Tibial nerve (tissue), 4 donors: ENCODE data around the gene SPINT2. TPM values are rescaled to one million over a fixed set of nuclear protein-coding genes. Genes with fewer than 3 reads are reported as not detected.
"Not testable (repeated sequence)": the region's sequence is repeated elsewhere in the genome, so short reads cannot be mapped to it uniquely, and the experiment has no call there.

Source experiments
- DNase-seq, 2 donors: peaks; one replicate each; pipeline ENCODE4 v3.0.0-alpha.2; 2019; ENCODE audit warnings: low spot score in 2 of 2
- H3K27ac ChIP-seq, 4 donors: fragments of 200-600 bp; sonication (generic) in 3 of 4; one replicate each; pipeline ENCODE4 v1.5.1; 2017 to 2019; ENCODE audit warnings: mild to moderate bottlenecking in 1 of 4
- H3K27me3 ChIP-seq, 2 donors: fragments of 200-600 bp; sonication (generic) in 1 of 2; one replicate each; pipeline versions ENCODE4 v1.5.1 to v1.6.0; 2017 to 2019
- H3K36me3 ChIP-seq, 3 donors: fragments of 200-600 bp; sonication (generic); one replicate each; pipeline ENCODE4 v1.5.1; 2018 to 2019
- H3K4me1 ChIP-seq, 4 donors: fragments of 200-600 bp; sonication (generic) in 3 of 4; one replicate each; pipeline ENCODE4 v1.5.1; 2017 to 2019
- H3K4me3 ChIP-seq, 4 donors: fragments of 200-600 bp; sonication (generic) in 3 of 4; one replicate each; pipeline ENCODE4 v1.5.1; 2017 to 2019; ENCODE audit warnings: mild to moderate bottlenecking in 1 of 4, moderate library complexity in 1 of 4
- H3K9me3 ChIP-seq, 4 donors: fragments of 200-600 bp; sonication (generic) in 3 of 4; one replicate each; pipeline ENCODE4 v1.5.1; 2017 to 2019
- CTCF ChIP-seq, 5 experiments: fragments of 200-600 bp in 3 of 5; fragments of 450-650 bp in 2 of 5; sonication (generic) in 3 of 5; IDR thresholded peaks; one replicate each; pipeline ENCODE4 v1.5.1; 2016 to 2019; ENCODE audit warnings: antibody characterized with exemption in 5 of 5, mild to moderate bottlenecking in 3 of 5, moderate library complexity in 2 of 5
- EP300 ChIP-seq, 2 donors: sonication (generic); formaldehyde crosslinking; IDR thresholded peaks; one replicate each; pipeline ENCODE4 v1.6.1; 2017; ENCODE audit warnings: antibody characterized with exemption in 2 of 2, mild to moderate bottlenecking in 1 of 2
- POLR2A ChIP-seq, 2 donors: fragments of 450-650 bp; IDR thresholded peaks; one replicate each; pipeline ENCODE4 v1.6.1; 2017; ENCODE audit warnings: antibody characterized with exemption in 2 of 2, mild to moderate bottlenecking in 2 of 2, moderate library complexity in 2 of 2
- WGBS, 2 donors: methylation state at CpG; one replicate each; pipeline ENCODE4 v1.1.5; 2018; 5-methylcytosine and 5-hydroxymethylcytosine counted together
- small RNA-seq: library from RNA; depleted of rRNA; stranded (forward); fragments of <200 nt; gene quantifications from one replicate; pipeline ENCODE3, GENCODE V24; 2016
- total RNA-seq, 4 donors: library from RNA; depleted of rRNA; stranded (reverse); fragments of >200 nt; gene quantifications; one replicate each; pipeline ENCODE4 v1.1.0, GENCODE V29; 2016

Gene SPINT2
- total RNA-seq, 4 donors from 2014 or later = 39.0 to 79.1 (median 45.5) TPM

- no peak for DNase-seq
- peaks cover 0 to 19% (median 0%) of the 10 kb centered on the region in 3 donors for H3K36me3 ChIP-seq
- no peaks in the 10 kb centered on the region for H3K9me3 ChIP-seq
- H3K4me3 ChIP-seq = peak overlapping the region; percentile 64 to 87 (median 82)
- TF ChIP-seq POLR2A (IDR thresholded peaks at IDR 0.05) (no peak), CTCF (IDR thresholded peaks at IDR 0.05) (no peak), EP300 (IDR thresholded peaks at IDR 0.05) (no peak)
- 68 to 69% methylated on average over 10 of the region's 10 CpGs for WGBS, 2 donors
- H3K4me1 ChIP-seq = peaks cover 0 to 16% (median 2%) of the 10 kb centered on the region in 4 donors
- H3K27me3 ChIP-seq = no peaks in the 10 kb centered on the region
- H3K27ac ChIP-seq = peak overlapping the region; percentile 86 to 99 (median 96)
Observed at GRCh38 chr19:38337360-38337653, 72.9 kb downstream of the SPINT2 start.

GRCh38 chr19:38339011-38339410, 74.6 kb downstream of the SPINT2 start:
- Histone ChIP-seq H3K4me1 (peaks cover 0 to 16% (median 2%) of the 10 kb centered on the region in 4 donors), H3K36me3 (peaks cover 0 to 35% (median 0%) of the 10 kb centered on the region in 3 donors)
- H3K4me3 ChIP-seq, H3K27me3 ChIP-seq, DNase-seq, H3K27ac ChIP-seq, H3K9me3 ChIP-seq: not testable (repeated sequence)
- 64% methylated on average over 4 of the region's 4 CpGs for WGBS, 2 donors

GRCh38 chr19:38340927-38341326, 76.6 kb downstream of the SPINT2 start:
- Histone ChIP-seq H3K4me3 (no peak overlapping the region), H3K27ac (no peak overlapping the region), H3K9me3 (no peaks in the 10 kb centered on the region), H3K4me1 (peaks cover 0 to 10% (median 2%) of the 10 kb centered on the region in 4 donors), H3K36me3 (peaks cover 0 to 40% (median 0%) of the 10 kb centered on the region in 3 donors), H3K27me3 (no peaks in the 10 kb centered on the region)
- no peak for TF ChIP-seq POLR2A (IDR thresholded peaks at IDR 0.05)
- TF ChIP-seq EP300 (IDR thresholded peaks at IDR 0.05) = no peak
- TF ChIP-seq CTCF (IDR thresholded peaks at IDR 0.05) = no peak
- DNase-seq = no peak
- WGBS, 2 donors = 68 to 85% methylated on average over 2 of the region's 2 CpGs

Small RNAs within 50 kb of the gene (small RNA-seq; reads per million reads assigned to genes)
- not detected for gene RF00019

Other genes starting within 250 kb of the SPINT2 start
- gene DPF1, start 40.4 kb upstream of the SPINT2 start, total RNA-seq = not detected
- 100 to 1,000 TPM in 1 of 4 donors, 10 to 100 TPM in 3; 86.1 to 179 (median 95.3) TPM for gene PPP1R14A, start 8.2 kb upstream of the SPINT2 start, total RNA-seq
- 100 to 1,000 TPM in 3 of 4 donors, 10 to 100 TPM in 1; 76.8 to 627 (median 335) TPM for gene C19orf33, start 39.7 kb downstream of the SPINT2 start, total RNA-seq
- 10 to 100 TPM; 30.8 to 57.3 (median 46.0) TPM for gene YIF1B, start 51.4 kb downstream of the SPINT2 start, total RNA-seq
- gene KCNK6, start 55.3 kb downstream of the SPINT2 start, total RNA-seq = 1 to 10 TPM; 2.6 to 5.4 (median 3.3) TPM
- gene CATSPERG, start 71.3 kb downstream of the SPINT2 start, total RNA-seq = 10 to 100 TPM in 1 of 4 donors, 1 to 10 TPM in 3; 3.3 to 10.2 (median 6.2) TPM
- 100 to 1,000 TPM; 124 to 192 (median 174) TPM for gene PSMD8, start 110.0 kb downstream of the SPINT2 start, total RNA-seq
- not detected for gene GGN, start 123.5 kb downstream of the SPINT2 start, total RNA-seq
- under 1 TPM in 3 of 4 donors, not detected in 1; under 0.01 to 0.60 (median 0.21) TPM for gene SPRED3, start 124.1 kb downstream of the SPINT2 start, total RNA-seq
- gene FAM98C, start 138.5 kb downstream of the SPINT2 start, total RNA-seq = 10 to 100 TPM; 24.9 to 69.0 (median 50.3) TPM
- gene RASGRP4, start 161.6 kb downstream of the SPINT2 start, total RNA-seq = 10 to 100 TPM in 1 of 4 donors, 1 to 10 TPM in 3; 3.1 to 11.7 (median 5.3) TPM
- 10 to 100 TPM in 2 of 4 donors, 1 to 10 TPM in 2; 5.7 to 18.1 (median 12.0) TPM for gene RYR1, start 169.1 kb downstream of the SPINT2 start, total RNA-seq